GM18870 (cell line): Measurements from ENCODE around the gene DENND4A.

Source experiments
- ATAC-seq: cut with Tn5 transposase; IDR thresholded peaks from one replicate; pipeline ENCODE4 v1.9.1; 2021; ENCODE audit warnings: moderate library complexity; ENCODE audit not compliant: unreplicated experiment

Gene DENND4A

GRCh38 chr15:65688462-65688861 lies 103.6 kb downstream of the DENND4A start:
- ATAC-seq = no peak

GRCh38 chr15:65682404-65682911 lies 109.6 kb downstream of the DENND4A start:
- ATAC-seq = no peak

GRCh38 chr15:65680544-65680943 lies 111.5 kb downstream of the DENND4A start:
- no peak for ATAC-seq

- ATAC-seq = no peak
Observed at GRCh38 chr15:65676123-65676522, 116.0 kb downstream of the DENND4A start.

GRCh38 chr15:65675551-65675950 lies 116.5 kb downstream of the DENND4A start:
- ATAC-seq = no peak

GRCh38 chr15:65666257-65666656 lies 125.8 kb downstream of the DENND4A start:
- ATAC-seq = no peak

- ATAC-seq = no peak
Observed at GRCh38 chr15:65663521-65663920, 128.6 kb downstream of the DENND4A start.

- no peak for ATAC-seq
Observed at GRCh38 chr15:65660927-65661326, 131.2 kb downstream of the DENND4A start.

- no peak for ATAC-seq
Observed at GRCh38 chr15:65659502-65660052, 132.5 kb downstream of the DENND4A start.

- ATAC-seq = no peak
Observed at GRCh38 chr15:65655457-65655856, 136.6 kb downstream of the DENND4A start.

- no peak for ATAC-seq
Observed at GRCh38 chr15:65655026-65655425, 137.1 kb downstream of the DENND4A start.

GRCh38 chr15:65653801-65654521 lies 138.1 kb downstream of the DENND4A start:
- no peak for ATAC-seq

GRCh38 chr15:65653341-65653740 lies 138.8 kb downstream of the DENND4A start:
- no peak for ATAC-seq

GRCh38 chr15:65651831-65652749 lies 140.0 kb downstream of the DENND4A start:
- no peak for ATAC-seq

- no peak for ATAC-seq
Observed at GRCh38 chr15:65651042-65651322, 141.1 kb downstream of the DENND4A start.

GRCh38 chr15:65650312-65651041 lies 141.6 kb downstream of the DENND4A start:
- ATAC-seq = no peak

GRCh38 chr15:65646486-65646885 lies 145.6 kb downstream of the DENND4A start:
- no peak for ATAC-seq

GRCh38 chr15:65645392-65645791 lies 146.7 kb downstream of the DENND4A start:
- no peak for ATAC-seq

- ATAC-seq = no peak
Observed at GRCh38 chr15:65644282-65644681, 147.8 kb downstream of the DENND4A start.

- ATAC-seq = no peak
Observed at GRCh38 chr15:65642594-65642993, 149.5 kb downstream of the DENND4A start.
